Measurements from ENCODE around the gene HAUS7. TPM values are rescaled to one million over a fixed set of nuclear protein-coding genes. Genes with fewer than 3 reads are reported as not detected.

HAUS7 gene
- total RNA-seq, 2 donors from 2014 or later, result 18.1 to 35.7 TPM

GRCh38 chrX:153433161-153433680 is 37.2 kb downstream of the HAUS7 start:
- DNase-seq (ENCODE audit: low spot score), result no peak
- Histone ChIP-seq H3K4me1 (replicated peaks) (no peaks in the 10 kb centered on the region), H3K9me3 (no peaks in the 10 kb centered on the region), H3K27me3 (replicated peaks; ENCODE audit: insufficient read depth) (no peaks in the 10 kb centered on the region), H3K27ac (no peak overlapping the region), H3K4me3 (no peak overlapping the region), H3K36me3 (no peaks in the 10 kb centered on the region)
- TF ChIP-seq POLR2A (IDR thresholded peaks at IDR 0.05) (no peak), POLR2AphosphoS5 (IDR thresholded peaks at IDR 0.05) (no peak)
- TF ChIP-seq, protein P1, sequence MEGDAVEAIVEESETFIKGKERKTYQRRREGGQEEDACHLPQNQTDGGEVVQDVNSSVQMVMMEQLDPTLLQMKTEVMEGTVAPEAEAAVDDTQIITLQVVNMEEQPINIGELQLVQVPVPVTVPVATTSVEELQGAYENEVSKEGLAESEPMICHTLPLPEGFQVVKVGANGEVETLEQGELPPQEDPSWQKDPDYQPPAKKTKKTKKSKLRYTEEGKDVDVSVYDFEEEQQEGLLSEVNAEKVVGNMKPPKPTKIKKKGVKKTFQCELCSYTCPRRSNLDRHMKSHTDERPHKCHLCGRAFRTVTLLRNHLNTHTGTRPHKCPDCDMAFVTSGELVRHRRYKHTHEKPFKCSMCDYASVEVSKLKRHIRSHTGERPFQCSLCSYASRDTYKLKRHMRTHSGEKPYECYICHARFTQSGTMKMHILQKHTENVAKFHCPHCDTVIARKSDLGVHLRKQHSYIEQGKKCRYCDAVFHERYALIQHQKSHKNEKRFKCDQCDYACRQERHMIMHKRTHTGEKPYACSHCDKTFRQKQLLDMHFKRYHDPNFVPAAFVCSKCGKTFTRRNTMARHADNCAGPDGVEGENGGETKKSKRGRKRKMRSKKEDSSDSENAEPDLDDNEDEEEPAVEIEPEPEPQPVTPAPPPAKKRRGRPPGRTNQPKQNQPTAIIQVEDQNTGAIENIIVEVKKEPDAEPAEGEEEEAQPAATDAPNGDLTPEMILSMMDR (IDR thresholded peaks at IDR 0.05), result no peak
- intact Hi-C loops (cut with DNase I), result no loop called here
- WGBS, result 76% methylated on average over 7 of the region's 12 CpGs

DNA sequence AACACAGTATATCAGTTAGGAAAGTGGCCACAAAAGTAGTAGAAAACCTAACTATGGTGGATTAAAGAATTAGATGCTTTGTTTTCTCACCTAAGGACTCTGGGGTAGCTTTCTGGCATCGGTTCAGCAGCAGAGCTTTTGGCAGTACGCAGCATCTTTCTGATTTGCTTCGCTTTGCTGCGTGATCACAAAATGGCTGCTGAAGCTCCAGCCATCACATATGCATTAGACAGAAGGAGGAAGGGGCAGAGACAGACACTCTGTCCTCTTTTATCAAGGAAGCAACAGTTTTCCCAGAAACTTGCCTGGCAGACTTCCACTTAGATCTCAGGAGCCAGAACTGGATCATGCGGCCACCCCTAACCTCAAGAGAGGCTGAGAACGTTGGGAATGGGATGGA is 39.6 kb downstream of the HAUS7 start:
- no peak for DNase-seq (ENCODE audit: low spot score)
- no peak overlapping the region for H3K4me3 ChIP-seq
- no peaks in the 10 kb centered on the region for H3K9me3 ChIP-seq
- H3K36me3 ChIP-seq, result no peaks in the 10 kb centered on the region
- H3K4me1 ChIP-seq (replicated peaks), result no peaks in the 10 kb centered on the region
- intact Hi-C loops (cut with DNase I), result no loop called here
- 90% methylated on average over 6 of the region's 6 CpGs for WGBS
- H3K27ac ChIP-seq, result no peak overlapping the region
- TF ChIP-seq POLR2AphosphoS5 (IDR thresholded peaks at IDR 0.05) (no peak), POLR2A (IDR thresholded peaks at IDR 0.05) (no peak)
- TF ChIP-seq, protein P1 (IDR thresholded peaks at IDR 0.05), result no peak
- H3K27me3 ChIP-seq (replicated peaks; ENCODE audit: insufficient read depth), result no peaks in the 10 kb centered on the region

DNA sequence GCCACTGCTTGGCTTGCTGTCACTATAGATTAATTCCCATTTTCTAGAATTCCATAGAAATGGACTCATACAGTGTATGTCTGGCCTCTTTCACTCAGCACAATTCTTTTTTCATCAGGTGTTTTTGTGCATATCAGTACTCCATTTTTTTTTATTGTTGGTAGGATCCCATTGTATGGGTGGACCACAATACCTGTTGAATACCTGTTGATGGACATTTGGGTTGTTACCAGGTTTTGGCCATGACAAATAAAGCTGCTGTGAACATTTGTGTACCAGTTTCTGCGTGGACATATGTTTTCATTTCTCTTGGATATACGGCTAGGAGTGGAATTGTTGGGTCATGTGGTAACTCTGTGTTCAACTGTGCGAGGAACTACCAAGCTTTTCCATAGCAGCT is 44.2 kb downstream of the HAUS7 start:
- intact Hi-C loops (cut with DNase I), result no loop called here
- TF ChIP-seq POLR2A (IDR thresholded peaks at IDR 0.05), result no peak
- TF ChIP-seq, protein P1 (IDR thresholded peaks at IDR 0.05), result no peak
- no peak for TF ChIP-seq POLR2AphosphoS5 (IDR thresholded peaks at IDR 0.05)
- H3K4me3 ChIP-seq, result no peak overlapping the region
- H3K4me1 ChIP-seq (replicated peaks), result no peaks in the 10 kb centered on the region
- H3K36me3 ChIP-seq, result no peaks in the 10 kb centered on the region
- H3K9me3 ChIP-seq, result no peaks in the 10 kb centered on the region
- no peaks in the 10 kb centered on the region for H3K27me3 ChIP-seq (replicated peaks; ENCODE audit: insufficient read depth)
- no peak overlapping the region for H3K27ac ChIP-seq
- DNase-seq (ENCODE audit: low spot score), result no peak
- WGBS, result 79% methylated on average over 3 of the region's 3 CpGs

DNA sequence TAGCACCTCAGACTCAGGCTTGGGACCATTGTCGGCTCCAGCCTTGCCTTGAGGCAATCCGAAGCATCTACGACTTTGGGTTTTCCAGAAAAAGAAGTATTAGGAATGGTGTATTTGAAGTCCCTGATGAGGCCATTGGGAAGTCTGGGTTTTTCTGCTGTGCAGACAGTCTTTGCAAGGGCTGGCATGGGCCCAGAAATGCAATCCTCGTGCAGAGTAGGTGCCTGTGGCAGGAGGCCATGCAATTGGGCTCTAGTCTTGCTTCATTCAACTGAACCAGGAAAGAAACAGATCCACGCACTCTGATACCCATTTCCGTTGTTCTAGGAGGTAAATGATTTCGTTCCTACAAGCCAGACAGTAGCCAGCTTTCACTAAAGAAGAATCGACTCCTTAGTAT is 46.7 kb downstream of the HAUS7 start:
- Histone ChIP-seq H3K4me1 (replicated peaks) (no peaks in the 10 kb centered on the region), H3K27me3 (replicated peaks; ENCODE audit: insufficient read depth) (no peaks in the 10 kb centered on the region)

GRCh38 chrX:153421856-153422255 is 48.5 kb downstream of the HAUS7 start:
- intact Hi-C loops (cut with DNase I), result no loop called here
- no peaks in the 10 kb centered on the region for H3K27me3 ChIP-seq (replicated peaks; ENCODE audit: insufficient read depth)
- H3K9me3 ChIP-seq, result no peaks in the 10 kb centered on the region

More for the DNA sequence above, 46.7 kb downstream of the HAUS7 start:
- Histone ChIP-seq H3K9me3 (no peaks in the 10 kb centered on the region), H3K4me3 (no peak overlapping the region), H3K36me3 (no peaks in the 10 kb centered on the region), H3K27ac (no peak overlapping the region)
- TF ChIP-seq POLR2AphosphoS5 (IDR thresholded peaks at IDR 0.05) (no peak), POLR2A (IDR thresholded peaks at IDR 0.05) (no peak)
- TF ChIP-seq, protein P1 (IDR thresholded peaks at IDR 0.05), result no peak
- intact Hi-C loops (cut with DNase I), result no loop called here
- no peak for DNase-seq (ENCODE audit: low spot score)
- 90% methylated on average over 5 of the region's 8 CpGs for WGBS

More at GRCh38 chrX:153421856-153422255, 48.5 kb downstream of the HAUS7 start:
- no peaks in the 10 kb centered on the region for H3K36me3 ChIP-seq
- TF ChIP-seq POLR2A (IDR thresholded peaks at IDR 0.05), result no peak
- TF ChIP-seq, protein P1 (IDR thresholded peaks at IDR 0.05), result no peak
- no peak for TF ChIP-seq POLR2AphosphoS5 (IDR thresholded peaks at IDR 0.05)
- WGBS, result 92% methylated on average over 14 of the region's 18 CpGs
- no peak overlapping the region for H3K4me3 ChIP-seq
- no peaks in the 10 kb centered on the region for H3K4me1 ChIP-seq (replicated peaks)
- no peak for DNase-seq (ENCODE audit: low spot score)
- H3K27ac ChIP-seq, result no peak overlapping the region
